GM23338 (cell line): ENCODE measurements around the gene CDHR4. TPM values are rescaled to one million over a fixed set of nuclear protein-coding genes. Genes with fewer than 3 reads are reported as not detected.

Experiments
- ATAC-seq: fragments of 200-7000 bp; cut with Tn5 transposase; 3 replicates; pipeline ENCODE4 v1.9.1; 2020
- DNase-seq: peaks from one replicate; pipeline ENCODE4 v3.0.0-alpha.2; 2015; ENCODE audit warnings: low spot score
- H2AFZ ChIP-seq: fragments of 200-600 bp; sonication (generic); 2 replicates; pipeline ENCODE4 v1.8.0; 2016; ENCODE audit warnings: antibody characterized with exemption, mild to moderate bottlenecking, moderate library complexity
- H3F3A ChIP-seq: fragments of 200-600 bp; sonication (generic); replicated peaks from 2 replicates; pipeline ENCODE4 v1.8.0; 2017; ENCODE audit warnings: antibody characterized with exemption, mixed run types, low read depth
- H3K27ac ChIP-seq: fragments of 200-600 bp; sonication (generic); 2 replicates; pipeline ENCODE4 v1.6.1; 2016; ENCODE audit warnings: low read depth
- H3K27me3 ChIP-seq: fragments of 200-600 bp; sonication (generic); 2 replicates; pipeline ENCODE4 v1.8.0; 2016; ENCODE audit warnings: mild to moderate bottlenecking, mixed run types, moderate library complexity; ENCODE audit not compliant: insufficient read depth
- H3K36me3 ChIP-seq: fragments of 200-600 bp; sonication (generic); 2 replicates; pipeline ENCODE4 v1.8.0; 2016; ENCODE audit warnings: mild to moderate bottlenecking; ENCODE audit not compliant: insufficient read depth
- H3K4me1 ChIP-seq: fragments of 200-600 bp; sonication (generic); 2 replicates; pipeline ENCODE4 v1.8.0; 2016; ENCODE audit warnings: mild to moderate bottlenecking, moderate library complexity; ENCODE audit not compliant: insufficient read depth
- H3K4me2 ChIP-seq: fragments of 200-600 bp; sonication (generic); 2 replicates; pipeline ENCODE4 v1.7.1; 2017; ENCODE audit warnings: mixed run types
- H3K4me3 ChIP-seq: fragments of 200-600 bp; sonication (generic); 2 replicates; pipeline ENCODE4 v1.6.1; 2016; ENCODE audit warnings: mixed run types
- H3K79me2 ChIP-seq: fragments of 200-600 bp; sonication (generic); replicated peaks from 2 replicates; pipeline ENCODE4 v1.8.0; 2017; ENCODE audit warnings: mild to moderate bottlenecking; ENCODE audit not compliant: insufficient read depth
- H3K9me2 ChIP-seq: fragments of 200-600 bp; sonication (generic); 2 replicates; pipeline ENCODE4 v1.8.0; 2017; ENCODE audit not compliant: insufficient read depth
- H4K20me1 ChIP-seq: fragments of 200-600 bp; sonication (generic); replicated peaks from 2 replicates; pipeline ENCODE4 v1.8.0; 2017; ENCODE audit warnings: mild to moderate bottlenecking; ENCODE audit not compliant: insufficient read depth
- H3K27ac Mint-ChIP-seq: 2 replicates; pipeline ENCODE4 v1.8.0; 2020; ENCODE audit warnings: inconsistent platforms, mild to moderate bottlenecking, moderate library complexity, mixed read lengths
- H3K27me3 Mint-ChIP-seq: 3 replicates; pipeline ENCODE4 v1.8.0; 2022; ENCODE audit warnings: low read depth, mild to moderate bottlenecking, moderate library complexity, mixed read lengths, inconsistent platforms; ENCODE audit not compliant: insufficient read depth, poor library complexity
- H3K36me3 Mint-ChIP-seq: 3 replicates; pipeline ENCODE4 v1.8.0; 2021; ENCODE audit warnings: low read depth, mild to moderate bottlenecking, inconsistent platforms, moderate library complexity, mixed read lengths
- H3K4me1 Mint-ChIP-seq: 3 replicates; pipeline ENCODE4 v1.8.0; 2020; ENCODE audit warnings: mild to moderate bottlenecking, inconsistent platforms, mixed read lengths
- H3K4me3 Mint-ChIP-seq: 3 replicates; pipeline ENCODE4 v1.8.0; 2021; ENCODE audit warnings: moderate library complexity, mild to moderate bottlenecking, inconsistent platforms, mixed read lengths
- H3K9me3 Mint-ChIP-seq: 3 replicates; pipeline ENCODE4 v1.8.0; 2020; ENCODE audit warnings: moderate library complexity, mild to moderate bottlenecking, inconsistent platforms, mixed read lengths
- CREB1 ChIP-seq: fragments of 250-450 bp; sonication (Bioruptor Pico); IDR thresholded peaks from 2 replicates; pipeline ENCODE4 v1.5.0; 2020; ENCODE audit warnings: low read depth, mild to moderate bottlenecking, moderate library complexity
- EZH2 ChIP-seq: fragments of 200-600 bp; sonication (generic); IDR thresholded peaks from one replicate; pipeline ENCODE4 v1.8.0; 2017; ENCODE audit warnings: antibody characterized with exemption, mild to moderate bottlenecking, low read depth; ENCODE audit not compliant: unreplicated experiment
- EZH2phosphoT487 ChIP-seq: fragments of 200-600 bp; sonication (generic); IDR thresholded peaks from one replicate; pipeline ENCODE4 v1.8.1; 2018; ENCODE audit warnings: antibody characterized with exemption; ENCODE audit not compliant: unreplicated experiment
- JUNB ChIP-seq: IDR thresholded peaks from one replicate; pipeline ENCODE4 v1.6.1; 2016; ENCODE audit warnings: antibody characterized with exemption; ENCODE audit not compliant: unreplicated experiment
- NANOG ChIP-seq: IDR thresholded peaks from 2 replicates; pipeline ENCODE4 v1.6.1; 2016; ENCODE audit warnings: antibody characterized with exemption, borderline replicate concordance
- POLR2AphosphoS5 ChIP-seq: IDR thresholded peaks from 2 replicates; pipeline ENCODE4 v1.6.1; 2016; ENCODE audit warnings: antibody characterized with exemption, low read depth
- REST ChIP-seq: IDR thresholded peaks from one replicate; pipeline ENCODE4 v1.6.1; 2018; ENCODE audit warnings: antibody characterized with exemption; ENCODE audit not compliant: unreplicated experiment
- STAT1 ChIP-seq: IDR thresholded peaks from one replicate; pipeline ENCODE4 v1.6.1; 2016; ENCODE audit warnings: antibody characterized with exemption; ENCODE audit not compliant: unreplicated experiment
- ZNF114 ChIP-seq: fragments of 250-450 bp; sonication (Bioruptor Pico); IDR thresholded peaks from 2 replicates; pipeline ENCODE4 v1.5.0; 2020; ENCODE audit warnings: mild to moderate bottlenecking, moderate library complexity
- ZNF331 ChIP-seq: fragments of 250-450 bp; sonication (Bioruptor Pico); IDR thresholded peaks from 2 replicates; pipeline ENCODE4 v1.5.0; 2020; ENCODE audit warnings: low read depth, mild to moderate bottlenecking, moderate library complexity
- ZNF462 ChIP-seq: fragments of 250-450 bp; sonication (Bioruptor Pico); IDR thresholded peaks from 2 replicates; pipeline ENCODE4 v1.5.0; 2020; ENCODE audit warnings: mild to moderate bottlenecking, moderate library complexity
- polyA plus RNA-seq: library from polyadenylated mRNA; unstranded; fragments of >200 nt; fragmentation: Nextera tagmentation; extraction: Ambion mirVana; gene quantifications from 2 replicates; pipeline ENCODE4 v1.2.1, GENCODE V29; 2016
- total RNA-seq: library from RNA; depleted of rRNA; stranded (reverse); fragments of >200 nt; shearing (Covaris generic); gene quantifications from 2 replicates; pipeline ENCODE4 v1.2.3, GENCODE V29; 2014
- TF ChIP-seq, protein P1 (sequence below): IDR thresholded peaks from 2 replicates; pipeline ENCODE4 v1.6.1; 2016; ENCODE audit warnings: antibody characterized with exemption
- TF ChIP-seq, protein P2 (sequence below), 2 experiments: fragments of 200-600 bp in 1 of 2; sonication (generic) in 1 of 2; conservative IDR thresholded peaks; 2 replicates each; pipeline versions ENCODE4 v1.5.1 to v1.6.1; 2016 to 2017; ENCODE audit warnings: antibody characterized with exemption in 2 of 2, low read depth in 2 of 2, mild to moderate bottlenecking in 2 of 2, moderate library complexity in 1 of 2

Gene CDHR4
- total and polyA plus RNA-seq, 2 experiments from 2014 or later, result 0.24 to 0.26 TPM

DNA sequence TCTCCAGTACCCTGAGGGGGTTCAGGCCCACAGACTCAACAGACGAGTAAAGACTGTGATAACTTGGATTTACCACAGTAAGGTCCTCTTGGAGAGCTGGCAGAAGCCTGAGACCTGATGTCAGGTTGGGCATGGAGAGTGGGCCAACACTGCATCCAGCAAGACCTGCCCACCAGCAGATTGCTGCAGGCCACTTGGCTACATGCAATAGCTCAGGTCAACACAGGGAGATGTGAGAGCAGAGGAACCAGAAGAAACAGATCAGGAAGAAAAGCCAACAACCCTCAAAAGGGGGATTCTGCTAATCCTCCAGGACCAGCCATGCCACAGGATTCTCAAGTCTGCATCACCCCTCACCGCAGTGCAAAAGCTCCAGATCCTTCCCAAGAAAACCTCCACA is 11.6 kb downstream of the CDHR4 start:
- H3K27ac Mint-ChIP-seq, result no peak overlapping the region
- no peak for TF ChIP-seq ZNF331 (CRISPR knock-in tag)
- no peak for TF ChIP-seq ZNF462 (CRISPR knock-in tag)
- no peak for TF ChIP-seq NANOG
- no peak for TF ChIP-seq REST
- no peak for TF ChIP-seq POLR2AphosphoS5
- TF ChIP-seq EZH2, result no peak
- TF ChIP-seq EZH2phosphoT487, result no peak
- TF ChIP-seq, protein P1, sequence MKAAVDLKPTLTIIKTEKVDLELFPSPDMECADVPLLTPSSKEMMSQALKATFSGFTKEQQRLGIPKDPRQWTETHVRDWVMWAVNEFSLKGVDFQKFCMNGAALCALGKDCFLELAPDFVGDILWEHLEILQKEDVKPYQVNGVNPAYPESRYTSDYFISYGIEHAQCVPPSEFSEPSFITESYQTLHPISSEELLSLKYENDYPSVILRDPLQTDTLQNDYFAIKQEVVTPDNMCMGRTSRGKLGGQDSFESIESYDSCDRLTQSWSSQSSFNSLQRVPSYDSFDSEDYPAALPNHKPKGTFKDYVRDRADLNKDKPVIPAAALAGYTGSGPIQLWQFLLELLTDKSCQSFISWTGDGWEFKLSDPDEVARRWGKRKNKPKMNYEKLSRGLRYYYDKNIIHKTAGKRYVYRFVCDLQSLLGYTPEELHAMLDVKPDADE, result no peak
- TF ChIP-seq CREB1 (CRISPR knock-in tag), result no peak
- TF ChIP-seq STAT1, result no peak
- TF ChIP-seq ZNF114 (CRISPR knock-in tag), result no peak
- TF ChIP-seq, protein P2, sequence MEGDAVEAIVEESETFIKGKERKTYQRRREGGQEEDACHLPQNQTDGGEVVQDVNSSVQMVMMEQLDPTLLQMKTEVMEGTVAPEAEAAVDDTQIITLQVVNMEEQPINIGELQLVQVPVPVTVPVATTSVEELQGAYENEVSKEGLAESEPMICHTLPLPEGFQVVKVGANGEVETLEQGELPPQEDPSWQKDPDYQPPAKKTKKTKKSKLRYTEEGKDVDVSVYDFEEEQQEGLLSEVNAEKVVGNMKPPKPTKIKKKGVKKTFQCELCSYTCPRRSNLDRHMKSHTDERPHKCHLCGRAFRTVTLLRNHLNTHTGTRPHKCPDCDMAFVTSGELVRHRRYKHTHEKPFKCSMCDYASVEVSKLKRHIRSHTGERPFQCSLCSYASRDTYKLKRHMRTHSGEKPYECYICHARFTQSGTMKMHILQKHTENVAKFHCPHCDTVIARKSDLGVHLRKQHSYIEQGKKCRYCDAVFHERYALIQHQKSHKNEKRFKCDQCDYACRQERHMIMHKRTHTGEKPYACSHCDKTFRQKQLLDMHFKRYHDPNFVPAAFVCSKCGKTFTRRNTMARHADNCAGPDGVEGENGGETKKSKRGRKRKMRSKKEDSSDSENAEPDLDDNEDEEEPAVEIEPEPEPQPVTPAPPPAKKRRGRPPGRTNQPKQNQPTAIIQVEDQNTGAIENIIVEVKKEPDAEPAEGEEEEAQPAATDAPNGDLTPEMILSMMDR (conservative IDR thresholded peaks at IDR 0.05; ENCODE audit: low read depth in 2 of 2), result no peak
- no peak for TF ChIP-seq JUNB
- peaks cover 8% of the 10 kb centered on the region for H3K27me3 Mint-ChIP-seq

More for the DNA sequence above, 11.6 kb downstream of the CDHR4 start:
- H3K4me1 ChIP-seq, result peaks cover 7% of the 10 kb centered on the region
- no peaks in the 10 kb centered on the region; the same call in 1 of the 2 replicates for H3F3A ChIP-seq
- no peak overlapping the region for H3K4me3 ChIP-seq
- Mint-ChIP-seq H3K4me1 (peaks cover 7% of the 10 kb centered on the region), H3K4me3 (no peak overlapping the region), H3K36me3 (peaks cover 17% of the 10 kb centered on the region), H3K9me3 (no peaks in the 10 kb centered on the region)
- peaks cover 3% of the 10 kb centered on the region; the same call in 1 of the 2 replicates for H4K20me1 ChIP-seq
- no peak overlapping the region for H3K27ac ChIP-seq
- peaks cover 32% of the 10 kb centered on the region for H3K79me2 ChIP-seq
- no peak for ATAC-seq
- no peaks in the 10 kb centered on the region for H3K9me2 ChIP-seq
- no peaks in the 10 kb centered on the region for H3K27me3 ChIP-seq
- DNase-seq, result no peak
- H3K36me3 ChIP-seq, result peaks cover 14% of the 10 kb centered on the region
- no peak overlapping the region for H2AFZ ChIP-seq
- no peak overlapping the region for H3K4me2 ChIP-seq
